ENCODE results near the gene FMN2. TPM values are rescaled to one million over a fixed set of nuclear protein-coding genes. Genes with fewer than 3 reads are reported as not detected.

The FMN2 gene
- total RNA-seq, 1 experiment from 2014 or later = 4.6 TPM

- H3K79me2 ChIP-seq (ENCODE audit: low read length) = no peaks in the 10 kb centered on the region
- H3K36me3 ChIP-seq (ENCODE audit: low read depth, low read length) = no peaks in the 10 kb centered on the region
- H3K27ac ChIP-seq (ENCODE audit: low read length) = no peak overlapping the region
- ChIA-PET CTCF (no interaction called here), POLR2A (ENCODE audit: unreplicated experiment) (no interaction called here)
- no peak overlapping the region for H2AFZ ChIP-seq (ENCODE audit: low read length)
- no peaks in the 10 kb centered on the region for H3K9me2 ChIP-seq (replicated peaks; ENCODE audit: low read length)
- H3F3A ChIP-seq (ENCODE audit: low read length, unreplicated experiment) = no peaks in the 10 kb centered on the region
- no peak for ATAC-seq
- no peaks in the 10 kb centered on the region for H3K27me3 ChIP-seq (ENCODE audit: low read length)
- no peaks in the 10 kb centered on the region for H4K20me1 ChIP-seq (ENCODE audit: low read length)
- no peak overlapping the region for H3K4me2 ChIP-seq (ENCODE audit: low read length)
- BruUV-seq (replicated peaks) = no TSS peak
- H3K9ac ChIP-seq (ENCODE audit: low read length) = no peak overlapping the region
- intact Hi-C loops (cut with micrococcal nuclease) = no loop called here
- H3K4me1 ChIP-seq (ENCODE audit: insufficient read depth, low read length) = no peaks in the 10 kb centered on the region
- no peaks in the 10 kb centered on the region for H3K9me3 ChIP-seq (ENCODE audit: low read length)
- TF ChIP-seq EZH2 (IDR thresholded peaks at IDR 0.05; ENCODE audit: low read length, unreplicated experiment) (no peak), EZH2phosphoT487 (IDR thresholded peaks at IDR 0.05; ENCODE audit: borderline replicate concordance, low read length) (no peak), CTCF (conservative IDR thresholded peaks at IDR 0.05; ENCODE audit: low read depth, low read length) (no peak)
- no peak for DNase-seq
- no peak overlapping the region for H3K4me3 ChIP-seq (ENCODE audit: low read length)
Measured at GRCh38 chr1:240070188-240070587, 21.5 kb upstream of the FMN2 start.

- no peaks in the 10 kb centered on the region for H3K27me3 ChIP-seq (ENCODE audit: low read length)
- no peaks in the 10 kb centered on the region for H4K20me1 ChIP-seq (ENCODE audit: low read length)
- H3K36me3 ChIP-seq (ENCODE audit: low read depth, low read length) = no peaks in the 10 kb centered on the region
- no peaks in the 10 kb centered on the region for H3F3A ChIP-seq (ENCODE audit: low read length, unreplicated experiment)
- DNase-seq (no peak), ATAC-seq (no peak)
- H3K4me1 ChIP-seq (ENCODE audit: insufficient read depth, low read length) = no peaks in the 10 kb centered on the region
- H3K4me2 ChIP-seq (ENCODE audit: low read length) = no peak overlapping the region
- H3K9me2 ChIP-seq (replicated peaks; ENCODE audit: low read length) = no peaks in the 10 kb centered on the region
- H3K27ac ChIP-seq (ENCODE audit: low read length) = no peak overlapping the region
- ChIA-PET POLR2A (ENCODE audit: unreplicated experiment) (no interaction called here), CTCF (no interaction called here)
- H2AFZ ChIP-seq (ENCODE audit: low read length) = no peak overlapping the region
- no peak overlapping the region for H3K4me3 ChIP-seq (ENCODE audit: low read length)
- no peak for TF ChIP-seq EZH2 (IDR thresholded peaks at IDR 0.05; ENCODE audit: low read length, unreplicated experiment)
- no peak for TF ChIP-seq EZH2phosphoT487 (IDR thresholded peaks at IDR 0.05; ENCODE audit: borderline replicate concordance, low read length)
- TF ChIP-seq CTCF (conservative IDR thresholded peaks at IDR 0.05; ENCODE audit: low read depth, low read length) = no peak
- H3K9me3 ChIP-seq (ENCODE audit: low read length) = no peaks in the 10 kb centered on the region
- intact Hi-C loops (cut with micrococcal nuclease) = no loop called here
- no peaks in the 10 kb centered on the region for H3K79me2 ChIP-seq (ENCODE audit: low read length)
- BruUV-seq (replicated peaks) = no TSS peak
- no peak overlapping the region for H3K9ac ChIP-seq (ENCODE audit: low read length)
Measured at GRCh38 chr1:240073097-240073496, 18.6 kb upstream of the FMN2 start.

GRCh38 chr1:240074422-240074821 is 17.3 kb upstream of the FMN2 start:
- intact Hi-C loops (cut with micrococcal nuclease) = no loop called here
- Histone ChIP-seq H3K4me3 (ENCODE audit: low read length) (no peak overlapping the region), H3K27ac (ENCODE audit: low read length) (no peak overlapping the region), H3K27me3 (ENCODE audit: low read length) (no peaks in the 10 kb centered on the region), H3K36me3 (ENCODE audit: low read depth, low read length) (no peaks in the 10 kb centered on the region), H3K4me2 (ENCODE audit: low read length) (no peak overlapping the region), H2AFZ (ENCODE audit: low read length) (no peak overlapping the region), H3K4me1 (ENCODE audit: insufficient read depth, low read length) (no peaks in the 10 kb centered on the region), H3K79me2 (ENCODE audit: low read length) (no peaks in the 10 kb centered on the region), H3K9me2 (replicated peaks; ENCODE audit: low read length) (no peaks in the 10 kb centered on the region), H3K9me3 (ENCODE audit: low read length) (no peaks in the 10 kb centered on the region), H3K9ac (ENCODE audit: low read length) (no peak overlapping the region), H4K20me1 (ENCODE audit: low read length) (no peaks in the 10 kb centered on the region), H3F3A (ENCODE audit: low read length, unreplicated experiment) (no peaks in the 10 kb centered on the region)
- BruUV-seq (replicated peaks) = no TSS peak
- ATAC-seq = no peak
- CTCF ChIA-PET = interaction anchor here (0.5 to 0.6 kb wide), 2 partner anchors 29 to 69 kb away, joined by 3 read pairs; no protein-coding TSS in a partner anchor
- no peak for TF ChIP-seq CTCF (conservative IDR thresholded peaks at IDR 0.05; ENCODE audit: low read depth, low read length)
- no peak for TF ChIP-seq EZH2phosphoT487 (IDR thresholded peaks at IDR 0.05; ENCODE audit: borderline replicate concordance, low read length)
- no peak for TF ChIP-seq EZH2 (IDR thresholded peaks at IDR 0.05; ENCODE audit: low read length, unreplicated experiment)
- POLR2A ChIA-PET (ENCODE audit: unreplicated experiment) = no interaction called here
- DNase-seq = no peak

Measured in PC-3 (cell line).